Measurements from ENCODE around the gene NUP88.

DNA sequence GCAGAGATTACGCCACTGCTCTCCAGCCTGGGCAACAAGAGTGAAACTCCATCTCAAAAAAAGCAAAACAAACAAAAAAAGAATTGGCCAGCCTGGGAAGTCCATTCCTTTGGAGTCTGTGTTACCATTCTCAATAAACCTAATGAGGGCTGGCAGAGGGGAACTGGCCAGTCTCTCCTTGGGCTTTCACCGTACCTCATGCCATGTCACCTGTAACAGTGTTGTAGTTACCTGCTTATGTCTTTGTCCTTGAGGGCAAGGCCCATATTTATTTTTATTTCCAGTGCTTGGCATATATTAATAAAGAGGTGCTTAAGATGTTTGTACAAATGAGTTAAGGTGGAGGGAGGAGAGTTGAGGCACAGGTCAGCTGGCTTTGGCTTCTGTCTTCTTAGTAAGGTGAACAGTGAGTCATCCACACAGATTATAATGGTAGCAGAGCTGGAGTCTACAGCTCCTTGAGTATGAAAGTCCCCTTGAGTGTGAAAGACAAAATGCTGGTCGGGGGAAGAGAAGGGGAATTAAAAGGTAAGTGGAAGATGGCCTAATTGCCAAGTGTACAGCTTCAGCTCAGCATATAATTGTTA is 11.0 kb upstream of the NUP88 start:
- no peak for TF ChIP-seq MYC (IDR thresholded peaks at IDR 0.05; ENCODE audit: low read depth, low read length)
- TF ChIP-seq, protein P1, sequence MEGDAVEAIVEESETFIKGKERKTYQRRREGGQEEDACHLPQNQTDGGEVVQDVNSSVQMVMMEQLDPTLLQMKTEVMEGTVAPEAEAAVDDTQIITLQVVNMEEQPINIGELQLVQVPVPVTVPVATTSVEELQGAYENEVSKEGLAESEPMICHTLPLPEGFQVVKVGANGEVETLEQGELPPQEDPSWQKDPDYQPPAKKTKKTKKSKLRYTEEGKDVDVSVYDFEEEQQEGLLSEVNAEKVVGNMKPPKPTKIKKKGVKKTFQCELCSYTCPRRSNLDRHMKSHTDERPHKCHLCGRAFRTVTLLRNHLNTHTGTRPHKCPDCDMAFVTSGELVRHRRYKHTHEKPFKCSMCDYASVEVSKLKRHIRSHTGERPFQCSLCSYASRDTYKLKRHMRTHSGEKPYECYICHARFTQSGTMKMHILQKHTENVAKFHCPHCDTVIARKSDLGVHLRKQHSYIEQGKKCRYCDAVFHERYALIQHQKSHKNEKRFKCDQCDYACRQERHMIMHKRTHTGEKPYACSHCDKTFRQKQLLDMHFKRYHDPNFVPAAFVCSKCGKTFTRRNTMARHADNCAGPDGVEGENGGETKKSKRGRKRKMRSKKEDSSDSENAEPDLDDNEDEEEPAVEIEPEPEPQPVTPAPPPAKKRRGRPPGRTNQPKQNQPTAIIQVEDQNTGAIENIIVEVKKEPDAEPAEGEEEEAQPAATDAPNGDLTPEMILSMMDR (IDR thresholded peaks at IDR 0.05; ENCODE audit: low read depth, low read length), result no peak
- no peak for TF ChIP-seq POLR2A (IDR thresholded peaks at IDR 0.05; ENCODE audit: extremely low read depth, insufficient read length)
- TF ChIP-seq, protein P2, sequence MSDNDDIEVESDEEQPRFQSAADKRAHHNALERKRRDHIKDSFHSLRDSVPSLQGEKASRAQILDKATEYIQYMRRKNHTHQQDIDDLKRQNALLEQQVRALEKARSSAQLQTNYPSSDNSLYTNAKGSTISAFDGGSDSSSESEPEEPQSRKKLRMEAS (IDR thresholded peaks at IDR 0.05; ENCODE audit: low read depth, low read length), result no peak

Data from NB4 (cell line).